CD14-positive monocyte (primary cell): ENCODE results near the gene SMIM24. TPM values are rescaled to one million over a fixed set of nuclear protein-coding genes. Genes with fewer than 3 reads are reported as not detected.

Source experiments
- DNase-seq, 3 donors: peaks; one replicate each; pipeline ENCODE4 v3.0.0-alpha.2; 2011 to 2022
- H2AFZ ChIP-seq: 2 replicates; pipeline ENCODE4 v1.6.0; 2012; ENCODE audit warnings: mild to moderate bottlenecking, low read depth, low read length, inconsistent platforms; ENCODE audit not compliant: insufficient read depth, poor library complexity, severe bottlenecking
- H3K27ac ChIP-seq, 2 donors: 1 replicate in 1 of 2; 2 replicates in 1 of 2; pipeline ENCODE4 v1.5.1; 2012 to 2013; ENCODE audit warnings: low read length in 2 of 2, control low read depth in 1 of 2, inconsistent platforms in 1 of 2, low read depth in 1 of 2, mild to moderate bottlenecking in 1 of 2
- H3K27me3 ChIP-seq, 2 donors: one replicate each; pipeline versions ENCODE4 v1.6.0 to v1.6.1; 2011 to 2013; ENCODE audit warnings: low read length in 2 of 2; ENCODE audit not compliant: control insufficient read depth in 2 of 2, insufficient read depth in 2 of 2
- H3K36me3 ChIP-seq, 2 donors: replicated peaks in 1 of 2; 1 replicate in 1 of 2; 2 replicates in 1 of 2; pipeline versions ENCODE4 v1.5.1 to v1.6.1; 2012 to 2013; ENCODE audit warnings: low read length in 2 of 2, control low read depth in 1 of 2, inconsistent platforms in 1 of 2, mild to moderate bottlenecking in 1 of 2; ENCODE audit not compliant: insufficient read depth in 2 of 2, control insufficient read depth in 1 of 2
- H3K4me1 ChIP-seq, 2 donors: 1 replicate in 1 of 2; 2 replicates in 1 of 2; pipeline versions ENCODE4 v1.5.1 to v1.6.1; 2012 to 2013; ENCODE audit warnings: low read length in 2 of 2, control low read depth in 1 of 2, inconsistent platforms in 1 of 2, mild to moderate bottlenecking in 1 of 2, moderate library complexity in 1 of 2; ENCODE audit not compliant: insufficient read depth in 2 of 2, control insufficient read depth in 1 of 2
- H3K4me2 ChIP-seq: replicated peaks from 2 replicates; pipeline ENCODE3; 2012; ENCODE audit warnings: low read length, moderate library complexity, mild to moderate bottlenecking; ENCODE audit not compliant: poor library complexity, severe bottlenecking; ENCODE audit errors: extremely low read depth
- H3K4me3 ChIP-seq, 3 experiments: fragments of 200-600 bp in 1 of 3; sonication (generic) in 1 of 3; replicated peaks in 1 of 3; 1 replicate in 2 of 3; 2 replicates in 1 of 3; pipeline ENCODE4 v1.5.1; 2011 to 2013; ENCODE audit warnings: low read length in 3 of 3, mild to moderate bottlenecking in 3 of 3, control low read depth in 2 of 3, low read depth in 2 of 3, inconsistent platforms in 1 of 3, moderate library complexity in 1 of 3
- H3K79me2 ChIP-seq: 2 replicates; pipeline ENCODE4 v1.6.0; 2012; ENCODE audit warnings: mild to moderate bottlenecking, control low read depth, inconsistent platforms, low read length, moderate library complexity; ENCODE audit not compliant: insufficient read depth
- H3K9ac ChIP-seq: 2 replicates; pipeline ENCODE4 v1.6.0; 2017; ENCODE audit warnings: low read length, mild to moderate bottlenecking; ENCODE audit not compliant: insufficient read depth, poor library complexity, severe bottlenecking
- H3K9me3 ChIP-seq, 2 donors: replicated peaks in 1 of 2; 1 replicate in 1 of 2; 2 replicates in 1 of 2; pipeline versions ENCODE4 v1.5.1 to v1.6.1; 2012 to 2013; ENCODE audit warnings: low read length in 2 of 2, control low read depth in 1 of 2; ENCODE audit not compliant: control insufficient read depth in 1 of 2, insufficient read depth in 1 of 2
- H4K20me1 ChIP-seq: 2 replicates; pipeline ENCODE4 v1.6.0; 2012; ENCODE audit warnings: mild to moderate bottlenecking, low read length, control low read depth, moderate library complexity; ENCODE audit not compliant: insufficient read depth
- H3K27ac Mint-ChIP-seq, 7 donors: one replicate each; pipeline ENCODE4 v1.8.0; 2020; ENCODE audit warnings: mild to moderate bottlenecking in 7 of 7, mixed read lengths in 7 of 7, moderate library complexity in 6 of 7, inconsistent platforms in 2 of 7
- H3K27me3 Mint-ChIP-seq, 3 donors: one replicate each; pipeline ENCODE4 v1.8.0; 2021 to 2022; ENCODE audit warnings: low read depth in 3 of 3, mild to moderate bottlenecking in 3 of 3, mixed read lengths in 3 of 3, moderate library complexity in 3 of 3, inconsistent platforms in 1 of 3
- H3K36me3 Mint-ChIP-seq, 2 donors: one replicate each; pipeline ENCODE4 v1.8.0; 2020; ENCODE audit warnings: mixed read lengths in 2 of 2, inconsistent platforms in 1 of 2, mild to moderate bottlenecking in 1 of 2
- H3K4me1 Mint-ChIP-seq: one replicate; pipeline ENCODE4 v1.8.0; 2020; ENCODE audit warnings: mild to moderate bottlenecking, mixed read lengths
- H3K4me3 Mint-ChIP-seq, 2 donors: one replicate each; pipeline ENCODE4 v1.8.0; 2020; ENCODE audit warnings: mild to moderate bottlenecking in 2 of 2, mixed read lengths in 2 of 2, moderate library complexity in 1 of 2
- H3K9me3 Mint-ChIP-seq, 7 donors: one replicate each; pipeline ENCODE4 v1.8.0; 2020 to 2022; ENCODE audit warnings: mixed read lengths in 7 of 7, mild to moderate bottlenecking in 6 of 7, moderate library complexity in 6 of 7, inconsistent platforms in 2 of 7
- CTCF ChIP-seq: fragments of 200-600 bp; IDR thresholded peaks from one replicate; pipeline ENCODE4 v1.8.0; 2022; ENCODE audit warnings: antibody characterized with exemption, mild to moderate bottlenecking
- WGBS: methylation state at CpG from one replicate; pipeline ENCODE4 v1.1.5; 2013; ENCODE audit warnings: missing lambda C conversion rate; ENCODE audit not compliant: insufficient coverage; 5-methylcytosine and 5-hydroxymethylcytosine counted together
- intact Hi-C, 2 donors: fragments of 100-400 bp; cut with micrococcal nuclease; formaldehyde crosslinking; loops; one replicate each; pipeline versions ENCODE4 v1.15.0 to v1.15.1; 2023
- polyA plus RNA-seq, 3 donors: library from polyadenylated mRNA; depleted of rRNA in 1 of 3; unstranded in 2 of 3; stranded (reverse) in 1 of 3; fragments of 300-500 nt in 2 of 3; fragments of >200 nt in 1 of 3; fragmentation: Illumina TruSeq in 2 of 3; gene quantifications; 1 replicate in 2 of 3; 2 replicates in 1 of 3; pipeline ENCODE4 v1.2.3, GENCODE V29; 2012 to 2021

The SMIM24 gene
- polyA plus RNA-seq, 3 donors: 0.30 TPM; not detected in 2

GRCh38 chr19:3493651-3494050, 13.3 kb upstream of the SMIM24 start:
- 95% methylated on average over 13 of the region's 14 CpGs for WGBS
- Histone ChIP-seq H3K4me2 (no peak overlapping the region), H3K36me3 (peaks cover 36 to 65% of the 10 kb centered on the region in 2 donors), H3K4me3 (no peak overlapping the region), H3K27ac (no peak overlapping the region), H2AFZ (no peak overlapping the region), H3K9ac (no peak overlapping the region), H4K20me1 (no peaks in the 10 kb centered on the region), H3K4me1 (no peaks in the 10 kb centered on the region), H3K79me2 (peaks cover 7% of the 10 kb centered on the region), H3K9me3 (no peaks in the 10 kb centered on the region), H3K27me3 (no peaks in the 10 kb centered on the region)
- Mint-ChIP-seq H3K27me3 (peaks cover 1 to 3% (median 2%) of the 10 kb centered on the region in 3 donors), H3K4me1 (no peaks in the 10 kb centered on the region), H3K4me3 (no peak overlapping the region), H3K9me3 (peaks cover 0 to 2% (median 0%) of the 10 kb centered on the region in 7 donors), H3K36me3 (peaks cover 39 to 60% of the 10 kb centered on the region in 2 donors), H3K27ac (peak overlapping the region in 2 of 7 donors; percentile 25 to 60)
- DNase-seq: no peak
- TF ChIP-seq CTCF: no peak
- intact Hi-C loops: no loop called here

GRCh38 chr19:3492919-3493318, 12.6 kb upstream of the SMIM24 start:
- H3K9me3 ChIP-seq: no peaks in the 10 kb centered on the region
- Mint-ChIP-seq H3K36me3 (peaks cover 39 to 58% of the 10 kb centered on the region in 2 donors), H3K9me3 (peaks cover 0 to 1% (median 0%) of the 10 kb centered on the region in 7 donors), H3K27me3 (peaks cover 1 to 5% (median 2%) of the 10 kb centered on the region in 3 donors), H3K4me1 (no peaks in the 10 kb centered on the region), H3K27ac (no peak overlapping the region), H3K4me3 (no peak overlapping the region)
- H2AFZ ChIP-seq: no peak overlapping the region
- H3K4me2 ChIP-seq: no peak overlapping the region
- H3K9ac ChIP-seq: no peak overlapping the region
- no peak for TF ChIP-seq CTCF
- no peak overlapping the region for H3K27ac ChIP-seq
- no peak for DNase-seq
- no peaks in the 10 kb centered on the region for H4K20me1 ChIP-seq
- H3K4me3 ChIP-seq: no peak overlapping the region
- H3K27me3 ChIP-seq: no peaks in the 10 kb centered on the region
- H3K4me1 ChIP-seq: no peaks in the 10 kb centered on the region
- H3K79me2 ChIP-seq: peaks cover 2% of the 10 kb centered on the region
- WGBS: 98% methylated on average over 13 of the region's 16 CpGs
- peaks cover 36 to 65% of the 10 kb centered on the region in 2 donors for H3K36me3 ChIP-seq
- intact Hi-C loops: no loop called here
